HG02588 (cell line): ENCODE results near the gene NCAPG2.

ENCODE experiments used
- ATAC-seq: cut with Tn5 transposase; IDR thresholded peaks from one replicate; pipeline ENCODE4 v1.9.1; 2021; ENCODE audit warnings: mild to moderate bottlenecking, moderate library complexity; ENCODE audit not compliant: unreplicated experiment

NCAPG2 gene

DNA sequence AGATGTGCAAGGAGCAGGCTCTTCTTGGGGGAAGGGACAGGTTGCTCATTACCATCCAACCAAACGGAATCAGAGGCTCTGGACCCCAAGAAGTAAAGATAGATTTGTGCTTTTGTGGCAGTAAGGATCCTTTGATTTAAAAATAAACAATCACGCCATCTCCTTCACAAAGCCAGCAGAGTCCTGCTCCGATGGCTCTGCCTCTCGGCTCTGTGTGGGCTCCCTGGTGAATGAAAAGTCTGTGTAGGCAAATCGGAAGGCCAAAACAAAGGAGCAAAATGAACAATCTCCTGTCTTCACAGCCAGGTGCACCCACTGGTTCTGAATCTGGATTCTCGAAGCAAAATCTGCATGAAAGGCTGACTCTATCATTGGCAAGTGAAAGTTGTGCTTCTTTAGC is 120.8 kb downstream of the NCAPG2 start:
- ATAC-seq: no peak

DNA sequence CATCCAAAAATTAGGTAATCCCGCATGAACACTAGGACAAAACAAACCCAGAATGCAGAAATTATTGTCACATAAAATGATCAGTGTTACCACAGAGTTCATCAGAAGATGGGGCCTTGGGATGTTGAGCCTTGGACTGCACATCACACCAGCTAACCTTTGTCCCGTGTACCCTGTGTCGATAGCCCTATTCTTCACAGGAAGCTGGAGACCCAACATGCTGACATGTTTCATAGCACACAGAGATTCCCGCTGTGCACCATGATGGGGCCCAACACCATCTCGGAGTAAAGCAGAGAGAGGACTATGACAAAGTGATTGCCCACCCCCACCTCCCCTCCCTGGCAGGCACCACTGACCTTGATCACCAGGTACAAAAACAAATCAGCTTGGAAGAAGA is 121.5 kb downstream of the NCAPG2 start:
- ATAC-seq: no peak

DNA sequence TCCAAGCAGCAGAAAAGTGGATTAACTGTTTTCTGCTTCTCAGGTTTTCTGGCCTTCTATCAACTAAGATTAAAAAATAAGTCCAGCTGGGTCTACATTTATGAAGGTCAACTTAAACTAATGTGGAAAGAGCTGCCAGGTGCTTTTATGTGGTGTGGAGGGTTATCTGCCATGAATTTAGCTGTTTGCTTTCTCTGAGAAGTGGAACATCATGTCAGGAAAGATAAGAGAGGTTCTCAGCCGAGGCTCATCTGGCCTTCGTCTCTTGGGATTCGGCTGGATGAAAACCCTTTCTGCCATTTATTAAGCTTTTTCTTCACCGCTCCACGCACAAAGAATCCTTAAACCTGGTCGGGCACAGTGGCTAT is 122.5 kb downstream of the NCAPG2 start:
- no peak for ATAC-seq

DNA sequence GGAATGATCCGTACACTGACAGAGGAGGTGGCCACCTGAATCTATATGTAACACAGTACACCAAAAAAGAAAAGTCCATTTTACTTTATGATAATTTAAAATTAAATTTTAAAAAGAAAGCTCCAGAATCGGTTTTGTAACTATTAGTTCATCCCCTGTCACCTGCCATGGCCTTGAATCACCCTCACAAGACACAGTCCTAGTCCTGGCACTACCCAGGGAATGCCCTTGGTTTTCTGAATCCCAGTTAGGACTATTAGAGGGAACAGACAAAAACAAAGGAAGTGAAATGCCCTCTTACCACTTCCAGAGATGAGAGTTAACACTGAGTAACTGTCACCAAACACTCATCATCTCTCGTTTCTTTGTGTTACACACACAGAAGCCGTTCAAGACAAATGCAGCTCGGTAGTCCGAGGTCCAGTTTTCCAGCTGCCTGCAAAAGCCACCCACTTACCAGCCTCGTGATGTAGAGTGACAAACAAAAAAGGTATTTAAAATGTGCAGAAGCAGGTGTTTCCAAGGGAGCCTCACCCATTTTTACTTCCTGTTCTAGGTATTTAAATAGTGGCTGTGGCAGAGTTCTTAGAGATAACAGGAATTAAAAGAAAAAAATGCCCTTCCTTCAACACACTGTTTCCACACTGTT is 123.0 kb downstream of the NCAPG2 start:
- ATAC-seq: no peak
